ENCODE results near the gene ARL5A. TPM values are rescaled to one million over a fixed set of nuclear protein-coding genes. Genes with fewer than 3 reads are reported as not detected.

ARL5A gene
- total and polyA plus RNA-seq, 9 of the 15 experiments (the other 6 are each of a cell fraction or from before 2014, with no cell fraction given), result 16.3 to 117 (median 88.4) TPM

DNA sequence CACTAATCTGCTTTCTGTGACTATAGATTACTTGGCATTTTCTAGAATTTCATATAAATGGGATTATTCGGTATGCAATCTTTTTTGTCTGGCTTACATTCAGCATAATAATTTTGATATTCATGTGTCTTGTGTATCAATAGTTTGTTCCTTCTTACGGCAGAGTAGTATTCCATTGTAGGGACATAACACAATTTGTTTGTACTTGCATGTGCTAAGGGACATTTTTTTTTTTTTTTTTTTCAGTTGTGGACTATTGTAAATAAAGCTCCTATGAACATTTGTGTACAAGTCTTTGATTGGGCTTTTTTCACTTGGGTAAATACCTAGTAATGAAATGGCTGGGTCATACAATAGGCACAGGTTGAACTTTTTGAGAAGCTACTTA, 45.1 kb downstream of the ARL5A start (continued):
- peak; percentile 54; the same call in 1 of the 2 replicates for TF ChIP-seq ZBTB40 (IDR thresholded peaks at IDR 0.05)
- no peak for TF ChIP-seq ZBTB40 (CRISPR knock-in tag; IDR thresholded peaks at IDR 0.05)
- peak; percentile 62; the same call in 1 of the 2 replicates for TF ChIP-seq ZNF384 (IDR thresholded peaks at IDR 0.05; ENCODE audit: low read depth, low read length)
- peak; percentile 80 for TF ChIP-seq HDGF (IDR thresholded peaks at IDR 0.05)
- TF ChIP-seq ZNF740 (CRISPR knock-in tag; IDR thresholded peaks at IDR 0.05), result no peak
- TF ChIP-seq ZNF740 (tag; IDR thresholded peaks at IDR 0.05), result peak in 1 of 2 experiments; percentile 56; a peak in 1 of 4 replicates

Data from K562 (cell line).